Psoas muscle (tissue), 8 donors: ENCODE data around the gene MSANTD4. TPM values are rescaled to one million over a fixed set of nuclear protein-coding genes. Genes with fewer than 3 reads are reported as not detected.

Experiments used
- ATAC-seq, 4 donors: fragments of 200-7000 bp; cut with Tn5 transposase; one replicate each; pipeline ENCODE4 v1.9.1; 2020; ENCODE audit warnings: moderate library complexity in 3 of 4, mild to moderate bottlenecking in 2 of 4
- DNase-seq, 2 donors: peaks; one replicate each; pipeline ENCODE4 v3.0.0-alpha.2; 2020
- H3K27ac ChIP-seq: fragments of 200-600 bp; one replicate; pipeline ENCODE4 v1.8.0; 2022
- H3K27me3 ChIP-seq, 3 donors: fragments of 200-600 bp in 1 of 3; one replicate each; pipeline versions ENCODE4 v1.6.1 to v1.8.0; 2013 to 2022; ENCODE audit warnings: low read length in 2 of 3, mild to moderate bottlenecking in 2 of 3, moderate library complexity in 1 of 3; ENCODE audit not compliant: insufficient read depth in 3 of 3
- H3K36me3 ChIP-seq, 2 donors: fragments of 200-600 bp in 1 of 2; one replicate each; pipeline versions ENCODE4 v1.6.1 to v1.8.0; 2013 to 2022; ENCODE audit warnings: low read depth in 1 of 2, mild to moderate bottlenecking in 1 of 2, moderate library complexity in 1 of 2; ENCODE audit not compliant: insufficient read depth in 1 of 2
- H3K4me1 ChIP-seq: fragments of 200-600 bp; one replicate; pipeline ENCODE4 v1.8.0; 2022
- H3K4me3 ChIP-seq: fragments of 200-600 bp; one replicate; pipeline ENCODE4 v1.8.0; 2022; ENCODE audit warnings: mild to moderate bottlenecking
- H3K9me3 ChIP-seq: fragments of 200-600 bp; one replicate; pipeline ENCODE4 v1.8.0; 2022
- WGBS, 3 donors: extraction: QIAGEN DNeasy Blood & Tissue Kit; methylation state at CpG; one replicate each; pipeline versions ENCODE4 v1.1.6 to v1.1.7; 2013; 5-methylcytosine and 5-hydroxymethylcytosine counted together
- intact Hi-C, 2 donors: fragments of 100-400 bp; cut with DNase I; formaldehyde crosslinking; loops; one replicate each; pipeline versions ENCODE4 v1.11.0 to v1.14.2; 2022
- polyA plus RNA-seq, 3 donors: library from polyadenylated mRNA; stranded (reverse); fragments of 200-250 nt; gene quantifications; one replicate each; pipeline ENCODE4 v1.2.3, GENCODE V29; 2013
- total RNA-seq, 4 donors: library from RNA; stranded (reverse); fragmentation: NEBNext Ultra II Directional in 2 of 4; extraction: Animal tissue kit (Norgen Biotek cat#: 25700) in 2 of 4; gene quantifications; one replicate each; pipeline versions ENCODE4 v1.2.1 to v1.2.4, GENCODE V29; 2021 to 2023
- TF ChIP-seq, protein P1 (sequence below): fragments of 200-600 bp; IDR thresholded peaks from one replicate; pipeline ENCODE4 v1.8.0; 2022; ENCODE audit warnings: antibody characterized with exemption
- donor health status: healthy with polysubstance abuse.
- donor health status: DM: no; HTN: no; CAD: no; lungs with moderate emphysema.
- donor health status: Bipolar disorder and iron deficiency.
- donor health status: healthy.
- donor health status: DM: yes; HTN: yes; CAD: no.
- donor health status: DM: no; HTN: no; CAD: no.
- donor health status: DM: no; HTN: no; CAD: no.
- donor health status: DM: yes; HTN: yes; CAD: no.

The MSANTD4 gene
- total and polyA plus RNA-seq, 7 donors = 9.7 to 31.3 (median 15.4) TPM

- intact Hi-C loops = no loop called here
- no peak for DNase-seq
- H3K27ac ChIP-seq = no peak overlapping the region
- H3K4me1 ChIP-seq = no peaks in the 10 kb centered on the region
- no peaks in the 10 kb centered on the region for H3K36me3 ChIP-seq
- no peaks in the 10 kb centered on the region for H3K27me3 ChIP-seq
- 93 to 95% (median 94%) methylated on average over 10 of the region's 10 CpGs for WGBS, 3 donors
- TF ChIP-seq, protein P1, sequence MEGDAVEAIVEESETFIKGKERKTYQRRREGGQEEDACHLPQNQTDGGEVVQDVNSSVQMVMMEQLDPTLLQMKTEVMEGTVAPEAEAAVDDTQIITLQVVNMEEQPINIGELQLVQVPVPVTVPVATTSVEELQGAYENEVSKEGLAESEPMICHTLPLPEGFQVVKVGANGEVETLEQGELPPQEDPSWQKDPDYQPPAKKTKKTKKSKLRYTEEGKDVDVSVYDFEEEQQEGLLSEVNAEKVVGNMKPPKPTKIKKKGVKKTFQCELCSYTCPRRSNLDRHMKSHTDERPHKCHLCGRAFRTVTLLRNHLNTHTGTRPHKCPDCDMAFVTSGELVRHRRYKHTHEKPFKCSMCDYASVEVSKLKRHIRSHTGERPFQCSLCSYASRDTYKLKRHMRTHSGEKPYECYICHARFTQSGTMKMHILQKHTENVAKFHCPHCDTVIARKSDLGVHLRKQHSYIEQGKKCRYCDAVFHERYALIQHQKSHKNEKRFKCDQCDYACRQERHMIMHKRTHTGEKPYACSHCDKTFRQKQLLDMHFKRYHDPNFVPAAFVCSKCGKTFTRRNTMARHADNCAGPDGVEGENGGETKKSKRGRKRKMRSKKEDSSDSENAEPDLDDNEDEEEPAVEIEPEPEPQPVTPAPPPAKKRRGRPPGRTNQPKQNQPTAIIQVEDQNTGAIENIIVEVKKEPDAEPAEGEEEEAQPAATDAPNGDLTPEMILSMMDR = no peak
- no peak overlapping the region for H3K4me3 ChIP-seq
- no peak for ATAC-seq
- H3K9me3 ChIP-seq = no peaks in the 10 kb centered on the region
Measured at GRCh38 chr11:105979997-105980703, 41.9 kb downstream of the MSANTD4 start.

DNA sequence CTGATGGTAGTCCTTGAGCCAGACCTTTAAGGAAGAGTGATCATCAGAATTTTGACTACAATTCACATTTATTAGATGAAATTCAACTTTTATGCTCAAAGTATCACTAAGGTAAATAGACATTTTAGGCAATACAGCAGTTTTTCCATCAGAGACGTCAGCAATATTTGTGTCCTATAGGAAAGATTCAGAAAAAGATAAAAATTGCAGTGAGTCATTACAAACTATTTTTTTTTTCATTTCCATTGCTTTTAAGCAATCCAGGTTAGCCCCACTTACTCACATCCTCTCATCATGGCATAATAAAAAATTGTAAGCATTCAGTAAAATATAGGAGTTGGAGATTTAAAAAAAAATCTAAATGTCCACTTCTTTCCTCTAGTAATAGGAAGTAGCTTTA, 46.9 kb downstream of the MSANTD4 start:
- intact Hi-C loops = no loop called here
- Histone ChIP-seq H3K4me1 (no peaks in the 10 kb centered on the region), H3K4me3 (no peak overlapping the region), H3K27me3 (no peaks in the 10 kb centered on the region), H3K27ac (no peak overlapping the region), H3K9me3 (no peaks in the 10 kb centered on the region), H3K36me3 (no peaks in the 10 kb centered on the region)
- 83 to 95% (median 84%) methylated on average over 1 of the region's 1 CpG for WGBS, 3 donors
- DNase-seq = no peak
- TF ChIP-seq, protein P1 = no peak
- ATAC-seq = no peak

- DNase-seq = no peak
- Histone ChIP-seq H3K4me3 (no peak overlapping the region), H3K27ac (no peak overlapping the region), H3K4me1 (no peaks in the 10 kb centered on the region), H3K27me3 (no peaks in the 10 kb centered on the region), H3K36me3 (no peaks in the 10 kb centered on the region), H3K9me3 (no peaks in the 10 kb centered on the region)
- intact Hi-C loops = no loop called here
- TF ChIP-seq, protein P1 = no peak
- no peak for ATAC-seq
- 59 to 84% (median 64%) methylated on average over 1 of the region's 1 CpG for WGBS, 3 donors
Measured at GRCh38 chr11:105969756-105970155, 52.3 kb downstream of the MSANTD4 start.

- Histone ChIP-seq H3K36me3 (no peaks in the 10 kb centered on the region), H3K27ac (no peak overlapping the region), H3K4me1 (no peaks in the 10 kb centered on the region), H3K27me3 (no peaks in the 10 kb centered on the region), H3K4me3 (no peak overlapping the region), H3K9me3 (no peaks in the 10 kb centered on the region)
- TF ChIP-seq, protein P1 = no peak
- WGBS, 3 donors = 60 to 77% (median 64%) methylated on average over 3 of the region's 3 CpGs
- ATAC-seq = no peak
- intact Hi-C loops = no loop called here
- no peak for DNase-seq
Measured at GRCh38 chr11:105968021-105968697, 53.9 kb downstream of the MSANTD4 start.
